Astrocyte (in vitro differentiated cells and primary cell): ENCODE data around the gene UGT2A3.

Source experiments
- EZH2 ChIP-seq: IDR thresholded peaks from 2 replicates; pipeline ENCODE4 v1.6.1; 2012; ENCODE audit warnings: mild to moderate bottlenecking, low read length, inconsistent platforms; ENCODE audit not compliant: insufficient read depth
- TF ChIP-seq, protein P1 (sequence below): IDR thresholded peaks from 2 replicates; pipeline ENCODE4 v1.5.1; 2011; ENCODE audit warnings: low read depth, mild to moderate bottlenecking, inconsistent platforms, low read length, moderate library complexity; ENCODE audit not compliant: insufficient read depth

DNA sequence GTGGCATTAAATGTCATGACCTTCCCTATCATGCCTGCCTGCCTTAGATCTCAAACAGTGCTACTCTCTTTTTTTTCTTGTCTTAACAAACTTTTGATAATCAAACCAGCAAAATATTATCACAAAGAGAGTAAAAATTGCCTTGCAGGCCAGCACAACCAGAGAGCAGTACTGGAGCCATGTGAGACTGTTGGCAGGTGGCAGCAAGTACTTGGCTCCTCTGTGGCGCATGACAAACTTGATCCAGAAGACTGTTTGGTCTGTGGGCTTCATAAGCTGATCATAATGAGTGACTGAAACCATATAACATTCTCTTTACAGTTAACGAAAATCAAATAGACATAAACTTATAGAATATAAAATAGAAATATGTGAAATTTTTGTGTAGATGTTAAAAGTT, 33.3 kb upstream of the UGT2A3 start:
- TF ChIP-seq, protein P1, sequence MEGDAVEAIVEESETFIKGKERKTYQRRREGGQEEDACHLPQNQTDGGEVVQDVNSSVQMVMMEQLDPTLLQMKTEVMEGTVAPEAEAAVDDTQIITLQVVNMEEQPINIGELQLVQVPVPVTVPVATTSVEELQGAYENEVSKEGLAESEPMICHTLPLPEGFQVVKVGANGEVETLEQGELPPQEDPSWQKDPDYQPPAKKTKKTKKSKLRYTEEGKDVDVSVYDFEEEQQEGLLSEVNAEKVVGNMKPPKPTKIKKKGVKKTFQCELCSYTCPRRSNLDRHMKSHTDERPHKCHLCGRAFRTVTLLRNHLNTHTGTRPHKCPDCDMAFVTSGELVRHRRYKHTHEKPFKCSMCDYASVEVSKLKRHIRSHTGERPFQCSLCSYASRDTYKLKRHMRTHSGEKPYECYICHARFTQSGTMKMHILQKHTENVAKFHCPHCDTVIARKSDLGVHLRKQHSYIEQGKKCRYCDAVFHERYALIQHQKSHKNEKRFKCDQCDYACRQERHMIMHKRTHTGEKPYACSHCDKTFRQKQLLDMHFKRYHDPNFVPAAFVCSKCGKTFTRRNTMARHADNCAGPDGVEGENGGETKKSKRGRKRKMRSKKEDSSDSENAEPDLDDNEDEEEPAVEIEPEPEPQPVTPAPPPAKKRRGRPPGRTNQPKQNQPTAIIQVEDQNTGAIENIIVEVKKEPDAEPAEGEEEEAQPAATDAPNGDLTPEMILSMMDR: no peak
- no peak for TF ChIP-seq EZH2
